Urothelium cell line (cell line): ENCODE measurements around the gene KCNMA1.
"Not testable (repeated sequence)": the region's sequence is repeated elsewhere in the genome, so short reads cannot be mapped to it uniquely, and the experiment has no call there.

ENCODE experiments used
- DNase-seq: peaks from one replicate; pipeline ENCODE4 v3.0.0; 2011; ENCODE audit warnings: low spot score, mixed read lengths
- FAIRE-seq: peaks from 2 replicates; lab custom pipeline; 2011; peaks lifted over from hg19 to GRCh38; lab: Jason Lieb, UNC

Gene KCNMA1

DNA sequence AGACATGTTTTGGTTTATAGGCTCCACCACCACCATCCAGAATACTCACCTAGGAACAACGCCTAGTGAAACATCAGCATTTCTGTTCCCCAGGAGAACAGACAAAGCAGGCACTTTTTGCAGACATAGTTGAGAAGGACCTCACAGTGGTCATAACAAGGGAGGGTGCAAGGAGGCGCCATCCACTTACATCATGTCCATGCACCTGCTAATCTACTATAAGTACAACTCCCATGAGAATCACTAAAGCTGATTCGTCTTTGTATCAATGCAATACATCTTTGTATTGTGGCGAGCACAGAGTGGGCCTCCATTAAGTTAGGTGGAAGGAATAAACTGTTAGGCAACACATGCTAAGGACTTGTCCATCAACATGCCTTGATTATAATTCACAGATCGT is 207.1 kb downstream of the KCNMA1 start:
- FAIRE-seq: no peak
- no peak for DNase-seq

DNA sequence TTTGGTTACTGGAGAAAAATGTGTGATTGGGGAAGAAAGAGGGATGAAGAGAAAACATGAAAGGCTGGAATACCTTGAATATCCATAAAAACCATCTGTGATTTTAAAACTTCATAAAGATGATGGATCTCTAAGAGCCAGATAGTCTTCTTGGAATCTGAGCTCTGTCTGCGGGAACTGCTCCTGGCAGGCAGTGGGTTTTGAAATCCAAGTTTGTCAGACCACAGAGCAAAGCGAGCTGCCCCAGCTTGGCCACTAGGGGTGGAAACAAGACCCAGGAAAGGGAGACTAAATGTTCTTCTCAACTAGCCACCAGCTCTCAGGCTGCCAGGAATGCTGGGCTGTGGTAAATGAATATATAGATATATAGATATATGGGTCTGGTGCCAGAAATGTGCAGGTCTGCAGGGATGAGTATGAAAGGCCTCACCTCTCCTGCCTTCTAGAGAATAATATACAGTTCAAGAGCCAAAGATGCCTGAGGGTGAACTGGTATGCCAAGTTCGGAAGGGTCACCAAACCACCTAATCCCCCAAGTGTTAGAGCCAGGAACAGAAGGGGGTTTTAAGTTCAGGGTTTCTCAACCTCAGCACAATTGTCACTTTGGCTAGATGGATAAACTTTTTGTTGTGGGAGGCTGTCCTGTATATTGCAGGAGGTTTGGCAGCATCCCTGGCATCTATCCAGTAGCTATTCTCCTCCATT is 208.8 kb downstream of the KCNMA1 start:
- FAIRE-seq: no peak

DNA sequence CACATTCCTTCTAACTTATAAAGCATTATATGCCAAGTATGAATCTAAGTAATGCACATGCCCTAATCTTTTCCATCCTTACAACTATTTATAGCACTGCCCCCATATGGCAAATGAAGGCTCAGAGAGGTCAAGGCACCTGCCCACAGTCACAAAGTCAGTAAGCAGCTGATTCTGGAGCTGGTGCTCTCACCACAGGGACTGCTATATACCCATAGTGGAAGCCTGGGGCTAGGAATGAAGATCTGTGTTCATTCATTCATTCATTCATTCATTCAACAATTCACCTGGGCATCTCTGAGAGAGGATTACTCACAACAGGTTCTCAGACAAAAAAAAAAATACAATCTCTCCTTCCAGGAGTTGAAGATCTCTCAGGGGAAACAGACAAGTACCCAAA is 213.4 kb downstream of the KCNMA1 start:
- no peak for DNase-seq
- FAIRE-seq: no peak

More for the DNA sequence above, 208.8 kb downstream of the KCNMA1 start:
- DNase-seq: no peak

GRCh38 chr10:77422491-77423338 is 214.9 kb downstream of the KCNMA1 start:
- FAIRE-seq: no peak
- DNase-seq: no peak

DNA sequence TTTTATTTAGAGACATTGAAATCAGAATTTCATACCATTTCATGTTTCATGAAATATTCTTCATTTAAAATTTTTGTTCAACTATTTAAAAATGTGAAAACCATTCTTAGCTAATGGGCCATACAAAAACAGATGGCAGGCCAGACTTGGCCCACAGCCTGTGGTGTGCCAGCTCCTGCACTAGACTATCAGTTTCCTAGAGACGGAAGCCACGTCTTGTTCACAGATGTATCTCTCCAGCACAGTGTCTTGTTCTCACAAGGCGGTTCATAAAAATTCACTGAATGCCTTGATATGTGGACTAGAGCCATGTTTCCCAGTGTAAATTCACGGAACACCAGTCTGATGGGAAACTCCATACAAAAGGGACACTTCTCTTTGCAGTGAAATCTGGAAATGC is 216.0 kb downstream of the KCNMA1 start:
- DNase-seq: no peak
- no peak for FAIRE-seq

DNA sequence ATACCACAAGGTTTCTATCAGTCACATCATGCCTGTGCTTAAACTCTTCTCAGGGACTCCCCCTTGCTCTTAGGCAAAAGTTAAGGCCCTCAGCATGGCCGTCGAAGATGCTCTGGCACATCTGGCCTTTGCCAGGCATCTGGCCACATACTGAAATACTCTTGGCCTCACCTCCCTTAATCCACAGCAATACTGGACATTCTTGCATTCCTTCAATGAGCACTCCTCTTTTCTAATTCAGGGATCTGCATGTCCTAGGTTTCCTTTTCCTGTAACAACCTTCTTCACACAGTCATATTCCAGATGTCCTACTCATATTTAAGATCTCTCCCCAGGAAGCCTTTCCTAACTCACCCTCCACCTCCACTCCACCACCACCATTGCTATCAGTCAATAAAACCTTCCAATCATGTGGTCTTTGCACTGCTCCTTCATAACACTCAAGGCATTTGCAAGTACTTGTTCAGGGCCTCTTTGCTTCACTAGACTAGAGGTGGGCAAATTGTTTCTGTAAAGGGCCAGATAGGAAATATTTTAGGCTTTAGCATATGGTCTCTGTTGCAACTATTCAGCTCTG is 216.6 kb downstream of the KCNMA1 start:
- FAIRE-seq: no peak
- no peak for DNase-seq

GRCh38 chr10:77419979-77420378 is 217.6 kb downstream of the KCNMA1 start:
- FAIRE-seq (no peak), DNase-seq (no peak)

GRCh38 chr10:77419056-77419455 is 218.6 kb downstream of the KCNMA1 start:
- no peak for FAIRE-seq

DNA sequence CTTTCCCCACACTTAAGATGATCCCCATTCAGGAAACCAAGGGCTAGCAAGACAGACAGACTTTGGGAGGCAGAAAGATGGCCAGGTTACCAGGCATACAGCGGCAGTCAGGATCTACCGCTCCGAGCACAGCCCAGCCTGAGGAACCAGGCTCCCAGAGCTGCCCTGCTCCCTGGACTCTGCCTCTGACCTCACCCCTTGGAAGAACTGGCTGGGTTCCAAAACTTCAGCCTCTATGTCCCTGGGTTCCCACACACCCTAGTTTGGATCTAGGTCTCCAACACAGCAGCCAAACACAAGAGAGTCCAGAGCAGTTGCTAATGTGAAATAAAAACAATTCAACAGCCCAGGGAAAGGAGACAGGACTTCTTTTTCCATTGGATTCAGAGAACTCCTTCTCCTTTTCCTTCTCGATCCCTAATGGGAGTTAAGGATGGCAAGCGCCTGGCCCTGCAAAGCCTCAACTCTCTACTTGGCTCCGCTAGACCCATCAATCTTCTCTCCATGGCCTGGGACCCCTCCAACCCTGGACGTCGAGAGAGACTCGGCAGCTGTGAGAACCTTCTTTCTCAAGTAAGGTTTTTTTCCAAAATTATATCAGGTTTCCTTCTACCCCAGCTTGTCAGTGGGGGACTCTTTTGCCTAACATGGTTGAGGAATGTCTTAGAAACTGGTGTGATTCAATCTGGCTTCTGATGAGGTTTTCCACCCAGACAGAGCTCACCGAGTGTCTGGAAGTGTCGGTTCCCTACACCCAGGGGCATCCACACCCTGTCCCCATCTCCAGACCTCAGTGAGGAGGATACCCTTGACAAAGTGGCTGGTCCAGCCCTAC is 219.6 kb downstream of the KCNMA1 start:
- FAIRE-seq (no peak), DNase-seq (no peak)

More at GRCh38 chr10:77419056-77419455, 218.6 kb downstream of the KCNMA1 start:
- no peak for DNase-seq

DNA sequence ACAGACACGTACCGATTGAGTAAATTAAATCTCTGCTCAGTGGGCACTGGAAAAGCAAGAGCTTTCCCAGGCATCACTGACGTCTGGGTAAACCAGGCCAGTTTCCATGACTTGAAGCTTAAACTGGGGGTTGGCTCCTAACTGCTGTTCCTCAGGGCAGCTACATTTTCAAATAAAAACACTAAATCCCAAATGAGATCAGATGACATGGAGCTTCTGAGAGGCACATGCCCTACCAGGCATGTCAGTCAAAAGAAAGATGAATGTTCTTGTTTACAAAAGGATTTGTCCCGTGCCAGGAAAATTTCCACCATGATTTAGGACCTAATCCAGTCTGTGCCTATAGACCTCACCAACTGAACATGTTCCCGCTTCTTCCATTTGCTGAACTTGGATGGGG is 220.2 kb downstream of the KCNMA1 start:
- DNase-seq (no peak), FAIRE-seq (no peak)

- DNase-seq (peak; percentile 81), FAIRE-seq (peak; percentile 97)
Measured at GRCh38 chr10:77416311-77417135, 221.1 kb downstream of the KCNMA1 start.

GRCh38 chr10:77415313-77415960 is 222.2 kb downstream of the KCNMA1 start:
- FAIRE-seq: no peak

GRCh38 chr10:77413231-77413630 is 224.4 kb downstream of the KCNMA1 start:
- no peak for FAIRE-seq
- no peak for DNase-seq

More at GRCh38 chr10:77415313-77415960, 222.2 kb downstream of the KCNMA1 start:
- DNase-seq: no peak

GRCh38 chr10:77412573-77413133 is 225.0 kb downstream of the KCNMA1 start:
- not testable (repeated sequence) for FAIRE-seq, DNase-seq

DNA sequence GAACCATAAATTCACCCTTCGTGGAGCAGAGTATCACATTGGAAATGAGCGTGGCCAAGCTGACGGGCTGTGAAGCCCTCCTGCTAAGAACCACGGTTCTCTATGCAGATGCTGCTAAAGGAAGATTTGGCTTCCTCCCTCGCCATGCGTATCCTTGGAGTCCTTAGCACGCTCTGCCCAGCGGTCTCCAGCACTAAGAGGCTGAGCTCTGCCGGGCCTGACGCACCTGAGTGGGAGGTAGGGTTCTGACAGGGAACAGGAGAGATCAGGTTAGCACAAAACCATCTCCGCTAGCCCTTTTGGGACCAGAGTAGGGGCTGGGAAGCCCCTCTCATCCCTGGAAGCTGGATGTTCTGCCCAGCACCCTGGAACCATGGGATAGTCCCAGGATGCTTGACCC is 225.8 kb downstream of the KCNMA1 start:
- DNase-seq: no peak

DNA sequence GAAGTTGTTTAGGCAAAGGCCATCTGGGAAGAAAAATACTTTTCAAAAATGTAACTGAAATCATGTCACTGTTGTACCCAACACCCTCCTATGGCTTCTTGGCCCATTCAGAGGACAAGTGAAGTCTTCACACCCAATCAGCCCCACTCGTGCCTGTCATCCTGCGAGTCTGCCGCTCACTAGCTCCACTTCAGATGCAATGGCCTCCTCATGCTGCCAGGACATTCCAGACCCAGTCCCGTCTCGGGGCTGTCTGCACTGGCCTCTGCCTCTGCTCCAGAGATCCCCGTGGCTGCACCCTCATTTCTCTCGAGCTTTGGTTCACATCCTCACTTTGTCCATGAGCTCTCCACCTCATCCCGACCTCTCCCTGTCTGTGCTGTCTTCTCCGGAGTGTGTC is 227.1 kb downstream of the KCNMA1 start:
- DNase-seq (no peak), FAIRE-seq (no peak)

More for the DNA sequence above, 225.8 kb downstream of the KCNMA1 start:
- no peak for FAIRE-seq

GRCh38 chr10:77409697-77410471 is 227.7 kb downstream of the KCNMA1 start:
- peak; percentile 89 for FAIRE-seq

DNA sequence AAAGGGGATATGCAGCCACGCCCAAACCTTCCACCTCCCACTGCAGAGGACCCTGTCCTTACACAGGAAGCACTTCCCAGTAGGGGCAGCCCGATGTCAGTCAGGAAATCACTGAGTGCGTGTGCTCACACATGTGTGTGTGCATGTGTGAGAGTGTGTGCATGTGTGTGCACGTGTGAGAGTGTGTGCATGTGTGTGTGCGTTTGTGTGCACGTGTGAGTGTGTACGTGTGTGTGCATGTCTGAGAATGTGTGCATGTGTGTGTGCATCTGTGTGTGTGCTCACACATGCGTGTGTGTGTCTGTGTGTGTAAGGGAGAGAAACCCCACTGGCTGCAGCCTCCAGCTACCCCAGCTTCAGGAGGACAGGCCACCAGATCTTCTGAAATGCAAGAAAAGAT is 229.3 kb downstream of the KCNMA1 start:
- FAIRE-seq: peak; percentile 98
- DNase-seq: no peak

More at GRCh38 chr10:77409697-77410471, 227.7 kb downstream of the KCNMA1 start:
- DNase-seq: no peak
